Activated naive CD8-positive, alpha-beta T cell (primary cell): ENCODE results near the gene FOXL2NB.

Experiments used
- H3K27ac Mint-ChIP-seq: one replicate; pipeline ENCODE4 v1.8.0; 2021; ENCODE audit warnings: mixed read lengths
- H3K27me3 Mint-ChIP-seq: one replicate; pipeline ENCODE4 v1.8.0; 2021; ENCODE audit warnings: mixed read lengths
- H3K36me3 Mint-ChIP-seq: one replicate; pipeline ENCODE4 v1.8.0; 2021; ENCODE audit warnings: mixed read lengths
- H3K4me1 Mint-ChIP-seq: one replicate; pipeline ENCODE4 v1.8.0; 2021; ENCODE audit warnings: low read depth, mixed read lengths
- H3K4me3 Mint-ChIP-seq: one replicate; pipeline ENCODE4 v1.8.0; 2021; ENCODE audit warnings: mild to moderate bottlenecking, mixed read lengths
- H3K9me3 Mint-ChIP-seq: one replicate; pipeline ENCODE4 v1.8.0; 2021; ENCODE audit warnings: low read depth, mixed read lengths

Gene FOXL2NB

DNA sequence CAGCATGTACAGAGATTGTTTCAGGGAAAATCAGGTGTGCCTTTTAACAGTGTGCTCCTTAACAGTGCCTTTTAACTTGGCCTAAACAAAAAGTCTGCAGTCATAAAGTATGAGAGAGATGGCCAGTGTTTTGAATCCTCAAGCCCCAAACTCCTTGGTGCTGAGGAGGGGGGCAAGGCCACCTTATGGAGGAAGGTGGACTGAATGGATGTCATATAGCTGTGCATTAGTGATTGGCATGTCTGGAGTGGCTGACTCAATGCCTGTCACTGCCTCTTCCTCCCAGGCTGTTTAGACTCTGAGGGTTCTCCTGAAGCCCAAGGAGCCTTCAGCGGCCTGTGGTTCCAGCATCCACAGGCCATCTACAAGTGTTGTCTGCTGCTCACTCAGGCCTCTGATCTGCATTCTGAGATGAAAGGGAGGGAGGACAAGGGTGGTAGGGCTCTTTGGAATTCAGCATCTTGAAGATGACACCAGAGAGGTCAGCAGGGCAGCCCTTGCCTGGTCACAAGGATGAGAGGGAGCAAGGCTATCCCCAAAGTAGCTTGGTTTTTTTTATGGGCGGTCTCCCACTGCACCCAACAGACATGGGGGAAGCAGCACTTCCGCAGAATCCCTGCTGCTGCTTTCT lies 1.5 kb downstream of the FOXL2NB start:
- no peaks in the 10 kb centered on the region for H3K36me3 Mint-ChIP-seq
- H3K9me3 Mint-ChIP-seq: no peaks in the 10 kb centered on the region
- peak overlapping the region; percentile 42 for H3K4me3 Mint-ChIP-seq
- H3K27me3 Mint-ChIP-seq: peaks cover 43% of the 10 kb centered on the region
- H3K27ac Mint-ChIP-seq: no peak overlapping the region
- H3K4me1 Mint-ChIP-seq: peaks cover 35% of the 10 kb centered on the region

DNA sequence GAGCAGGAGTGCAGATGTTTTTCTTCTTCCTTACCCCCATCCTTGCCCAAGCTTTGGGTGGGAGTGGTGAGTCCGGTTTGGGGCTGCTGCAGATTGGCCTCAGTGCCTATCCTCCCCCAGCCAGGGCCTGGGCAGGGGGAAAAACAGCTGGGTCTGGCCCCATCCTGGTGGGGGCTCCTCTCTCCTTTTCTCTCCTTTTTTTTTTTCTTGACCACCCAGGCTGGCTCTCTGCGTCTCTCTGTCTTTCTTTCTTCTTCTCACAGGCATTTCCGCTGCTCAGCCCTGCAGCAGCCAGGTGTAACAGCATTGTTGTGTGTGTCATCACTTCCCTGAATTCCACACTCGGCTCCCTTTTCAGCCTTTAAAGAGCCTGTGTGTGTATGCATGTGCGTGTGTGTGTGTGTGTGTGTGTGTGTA lies 2.0 kb downstream of the FOXL2NB start:
- Mint-ChIP-seq H3K27ac (no peak overlapping the region), H3K36me3 (no peaks in the 10 kb centered on the region), H3K4me3 (peak overlapping the region; percentile 81), H3K4me1 (peaks cover 30% of the 10 kb centered on the region), H3K27me3 (peaks cover 42% of the 10 kb centered on the region), H3K9me3 (no peaks in the 10 kb centered on the region)

DNA sequence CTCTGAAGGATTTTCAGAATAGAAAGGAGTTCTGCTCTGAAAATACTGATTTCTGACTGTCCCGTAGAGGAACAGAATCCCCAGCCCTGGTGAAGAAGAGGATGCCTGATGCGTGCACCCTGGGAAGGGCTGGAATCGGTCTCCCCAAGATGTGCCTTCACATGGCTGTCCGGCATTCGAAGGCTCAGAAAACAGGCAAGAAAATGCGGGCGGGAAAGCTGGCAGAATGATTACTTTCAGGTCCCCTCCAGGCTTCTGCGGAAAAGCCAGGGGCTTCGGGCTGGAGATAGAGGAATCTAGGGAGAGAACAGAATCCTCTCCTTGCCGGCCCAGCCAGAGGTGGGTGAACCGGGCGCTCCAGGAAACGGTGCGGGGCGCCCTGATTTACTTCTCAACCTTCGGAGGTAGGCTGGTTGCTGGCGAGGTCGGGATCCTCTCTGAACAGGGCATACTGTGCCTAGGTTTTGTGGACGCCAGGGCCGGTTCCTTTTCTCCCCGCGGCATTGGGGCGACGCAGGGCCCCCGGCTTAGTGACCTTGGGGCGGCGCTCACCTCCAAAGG lies 2.5 kb downstream of the FOXL2NB start:
- no peak overlapping the region for H3K27ac Mint-ChIP-seq
- no peaks in the 10 kb centered on the region for H3K9me3 Mint-ChIP-seq
- peak overlapping the region; percentile 81 for H3K4me3 Mint-ChIP-seq
- peaks cover 25% of the 10 kb centered on the region for H3K4me1 Mint-ChIP-seq
- H3K27me3 Mint-ChIP-seq: peaks cover 37% of the 10 kb centered on the region
- no peaks in the 10 kb centered on the region for H3K36me3 Mint-ChIP-seq

DNA sequence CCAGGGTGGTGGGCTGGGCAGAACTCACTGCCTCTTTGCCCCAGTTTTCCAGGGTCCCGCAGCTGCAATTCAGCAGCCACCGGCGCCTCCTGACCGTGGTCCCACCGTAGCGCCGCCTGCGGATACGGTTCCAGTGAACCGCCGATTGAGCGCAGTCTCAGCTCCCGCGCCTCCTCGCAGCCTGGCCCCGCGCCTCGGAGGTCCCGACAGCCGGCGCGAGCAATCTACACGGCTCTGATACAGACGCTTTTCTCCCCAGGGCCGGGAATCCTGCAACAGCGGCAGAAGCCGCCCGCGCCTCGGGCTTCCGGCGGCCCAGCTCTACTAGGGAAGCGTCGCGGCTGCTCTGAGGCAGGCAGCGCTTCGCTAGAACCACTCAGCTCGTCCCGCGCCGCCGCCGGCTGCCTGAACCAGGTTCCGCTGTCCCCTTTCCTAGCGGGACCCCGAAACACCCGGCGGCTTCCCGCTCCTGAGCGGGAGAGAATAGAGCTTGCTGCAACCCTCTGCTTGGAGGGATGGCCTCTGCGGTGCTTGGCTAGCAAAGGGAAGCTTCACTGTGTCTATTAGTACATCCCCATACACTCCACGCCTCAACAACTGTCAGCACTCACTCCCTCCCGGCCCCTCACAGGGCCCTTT lies 3.1 kb downstream of the FOXL2NB start:
- peaks cover 37% of the 10 kb centered on the region for H3K27me3 Mint-ChIP-seq
- H3K9me3 Mint-ChIP-seq: no peaks in the 10 kb centered on the region
- peak overlapping the region; percentile 36 for H3K4me3 Mint-ChIP-seq
- H3K36me3 Mint-ChIP-seq: no peaks in the 10 kb centered on the region
- H3K27ac Mint-ChIP-seq: no peak overlapping the region
- H3K4me1 Mint-ChIP-seq: peaks cover 22% of the 10 kb centered on the region

DNA sequence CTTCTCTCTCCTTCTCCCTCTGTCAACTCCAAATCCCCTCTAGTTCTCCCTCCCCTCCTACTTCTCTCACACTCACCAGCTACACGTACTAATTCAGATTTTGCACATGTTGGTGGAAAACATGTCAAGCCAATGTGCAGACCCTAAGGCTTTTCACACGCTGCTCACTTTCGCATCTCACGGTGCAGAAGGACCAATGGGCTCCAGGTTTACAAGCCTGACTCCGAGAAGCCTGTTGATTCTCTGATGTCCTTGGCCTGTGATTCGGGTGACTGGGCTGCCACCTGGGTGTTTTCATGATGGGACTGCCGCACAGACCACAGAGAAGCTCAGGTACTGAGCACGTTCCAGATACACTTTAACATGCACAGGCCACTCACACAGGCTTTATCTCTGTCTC lies 3.7 kb downstream of the FOXL2NB start:
- peaks cover 20% of the 10 kb centered on the region for H3K4me1 Mint-ChIP-seq
- H3K36me3 Mint-ChIP-seq: no peaks in the 10 kb centered on the region
- peak overlapping the region; percentile 36 for H3K4me3 Mint-ChIP-seq
- H3K27me3 Mint-ChIP-seq: peaks cover 36% of the 10 kb centered on the region
- no peaks in the 10 kb centered on the region for H3K9me3 Mint-ChIP-seq
- no peak overlapping the region for H3K27ac Mint-ChIP-seq

DNA sequence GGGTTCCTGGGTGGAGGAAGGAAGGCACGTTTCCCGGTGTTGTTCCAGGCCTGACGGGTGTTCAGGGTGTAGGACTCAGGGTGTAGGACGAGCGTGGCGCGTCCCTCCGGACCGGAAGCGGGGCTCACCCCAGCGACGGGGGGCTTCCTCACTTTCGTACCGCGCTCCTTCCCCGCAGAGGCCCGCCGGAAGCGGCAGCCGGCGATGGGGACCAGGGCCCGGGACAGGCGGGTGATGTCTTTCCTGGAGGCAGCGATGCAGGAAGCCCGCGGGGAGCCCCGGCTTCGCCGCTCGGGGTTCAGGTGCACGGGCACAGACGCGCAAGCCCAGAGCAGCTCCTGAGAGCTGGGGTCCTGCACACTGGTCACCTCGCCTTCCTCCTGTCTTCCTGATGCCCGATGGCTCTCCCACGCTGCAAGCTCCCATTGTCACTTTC lies 13.4 kb downstream of the FOXL2NB start:
- Mint-ChIP-seq H3K4me3 (peak overlapping the region; percentile 50), H3K27me3 (peaks cover 35% of the 10 kb centered on the region), H3K4me1 (peaks cover 19% of the 10 kb centered on the region)

DNA sequence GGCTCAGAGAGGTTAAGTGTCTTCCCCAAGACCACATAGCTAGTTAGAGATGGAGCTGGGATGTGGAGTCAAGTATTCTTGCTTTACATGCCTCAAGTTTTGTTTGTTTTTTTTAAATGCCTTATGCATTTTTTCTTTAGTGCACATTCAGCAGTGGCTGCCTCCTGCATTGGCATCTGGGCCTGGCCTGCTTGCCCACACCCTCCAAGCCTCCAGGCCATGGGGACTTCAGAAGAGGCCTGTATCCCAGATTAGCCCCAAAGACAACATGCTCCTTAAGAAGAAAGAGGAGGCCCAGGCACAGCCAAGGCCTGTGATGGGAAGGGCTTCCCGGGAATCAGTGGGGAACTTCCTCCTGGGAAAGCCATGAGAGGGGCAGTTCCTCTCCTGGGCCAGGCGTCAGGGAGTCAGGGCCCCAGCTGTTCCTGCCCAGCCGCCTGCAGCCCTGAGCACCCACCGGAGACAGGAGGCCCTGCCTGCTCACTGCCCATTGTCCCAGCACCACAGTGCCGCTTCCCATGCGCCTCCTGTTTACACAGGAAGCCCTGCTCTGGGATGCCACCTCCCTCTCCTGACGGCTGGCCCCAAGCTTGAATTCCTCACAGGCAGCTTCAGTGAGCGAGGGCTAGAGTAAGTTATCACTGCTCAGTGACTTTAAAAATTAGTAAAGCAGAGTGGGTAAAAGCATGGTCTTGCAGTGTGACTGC lies 16.0 kb downstream of the FOXL2NB start:
- H3K27me3 Mint-ChIP-seq: peaks cover 44% of the 10 kb centered on the region

More for the DNA sequence above, 13.4 kb downstream of the FOXL2NB start:
- Mint-ChIP-seq H3K27ac (no peak overlapping the region), H3K36me3 (peaks cover 8% of the 10 kb centered on the region), H3K9me3 (peaks cover 8% of the 10 kb centered on the region)

DNA sequence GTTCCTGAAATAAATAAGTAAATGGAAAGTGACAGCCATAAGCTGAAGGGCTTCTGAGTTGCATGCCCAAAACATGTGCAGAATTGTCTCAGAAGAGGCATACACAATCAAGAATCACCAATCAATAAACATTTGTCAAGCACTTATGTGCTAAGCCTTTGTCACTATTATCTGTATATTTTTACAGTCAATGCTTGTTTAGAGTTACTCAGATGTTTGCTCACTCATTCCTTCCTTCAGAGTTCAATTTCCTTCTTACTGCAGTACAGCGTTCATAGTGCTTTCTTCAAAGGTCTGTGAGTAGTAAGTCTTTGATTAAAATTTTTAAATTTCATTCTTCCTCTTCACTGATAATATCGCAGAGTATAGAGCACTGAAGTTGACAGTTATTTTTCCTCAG lies 17.2 kb downstream of the FOXL2NB start:
- Mint-ChIP-seq H3K4me1 (peaks cover 19% of the 10 kb centered on the region), H3K36me3 (peaks cover 11% of the 10 kb centered on the region), H3K27me3 (peaks cover 44% of the 10 kb centered on the region), H3K9me3 (peaks cover 8% of the 10 kb centered on the region), H3K27ac (no peak overlapping the region), H3K4me3 (no peak overlapping the region)

More for the DNA sequence above, 16.0 kb downstream of the FOXL2NB start:
- no peak overlapping the region for H3K4me3 Mint-ChIP-seq
- H3K4me1 Mint-ChIP-seq: peaks cover 19% of the 10 kb centered on the region
- H3K9me3 Mint-ChIP-seq: peaks cover 8% of the 10 kb centered on the region
- no peak overlapping the region for H3K27ac Mint-ChIP-seq
- peaks cover 11% of the 10 kb centered on the region for H3K36me3 Mint-ChIP-seq

DNA sequence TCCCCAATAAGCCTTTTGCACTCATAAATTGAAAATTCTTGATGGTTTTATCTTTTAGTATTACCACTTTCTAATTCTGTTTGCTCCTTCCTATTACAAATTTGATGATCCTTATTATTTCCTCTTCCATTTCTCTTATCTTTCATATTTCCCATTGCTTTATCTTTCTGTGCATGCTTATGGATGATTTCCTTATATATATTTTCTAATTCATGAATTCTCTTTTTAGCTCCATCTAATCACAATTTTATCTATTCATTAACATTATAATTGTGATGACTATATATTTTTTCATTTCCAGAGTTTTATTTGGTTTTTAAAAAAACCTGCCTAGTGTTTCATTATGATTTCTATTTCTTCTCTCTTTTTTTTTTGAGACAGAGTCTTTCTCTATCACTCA lies 17.9 kb downstream of the FOXL2NB start:
- peaks cover 8% of the 10 kb centered on the region for H3K9me3 Mint-ChIP-seq
- no peak overlapping the region for H3K27ac Mint-ChIP-seq
- peaks cover 18% of the 10 kb centered on the region for H3K4me1 Mint-ChIP-seq
- no peak overlapping the region for H3K4me3 Mint-ChIP-seq
- H3K36me3 Mint-ChIP-seq: peaks cover 11% of the 10 kb centered on the region
- H3K27me3 Mint-ChIP-seq: peaks cover 45% of the 10 kb centered on the region

DNA sequence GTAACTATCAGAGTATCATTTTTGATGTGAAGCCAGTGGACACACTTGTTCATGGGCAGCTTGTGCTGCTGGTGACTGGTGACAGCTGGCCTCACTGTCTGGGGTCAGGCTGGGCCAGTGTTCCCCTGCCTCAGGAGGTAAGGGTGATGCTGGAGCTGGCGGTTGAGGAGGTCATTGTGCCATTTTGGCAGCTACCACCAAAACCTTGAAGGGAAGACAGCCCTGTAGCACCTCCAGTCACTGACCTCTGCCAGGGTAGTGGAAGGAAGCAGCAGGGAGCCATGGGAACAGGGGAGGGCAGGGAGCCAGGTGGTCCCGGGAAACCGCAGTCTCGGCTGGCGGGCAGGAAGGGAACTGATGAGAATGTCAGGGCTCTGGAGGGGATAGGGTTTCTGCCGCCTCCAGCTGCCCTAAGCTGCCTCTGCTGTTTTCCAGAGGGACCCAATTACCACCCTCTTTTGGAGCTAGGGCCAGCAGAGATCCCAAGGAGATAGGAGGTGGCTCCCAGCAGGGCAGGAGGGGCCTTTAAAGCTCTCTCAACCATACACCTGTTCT lies 24.8 kb downstream of the FOXL2NB start:
- no peak overlapping the region for H3K27ac Mint-ChIP-seq
- H3K9me3 Mint-ChIP-seq: no peaks in the 10 kb centered on the region
- no peak overlapping the region for H3K4me3 Mint-ChIP-seq
- H3K4me1 Mint-ChIP-seq: no peaks in the 10 kb centered on the region
- no peaks in the 10 kb centered on the region for H3K36me3 Mint-ChIP-seq
- H3K27me3 Mint-ChIP-seq: peaks cover 17% of the 10 kb centered on the region

DNA sequence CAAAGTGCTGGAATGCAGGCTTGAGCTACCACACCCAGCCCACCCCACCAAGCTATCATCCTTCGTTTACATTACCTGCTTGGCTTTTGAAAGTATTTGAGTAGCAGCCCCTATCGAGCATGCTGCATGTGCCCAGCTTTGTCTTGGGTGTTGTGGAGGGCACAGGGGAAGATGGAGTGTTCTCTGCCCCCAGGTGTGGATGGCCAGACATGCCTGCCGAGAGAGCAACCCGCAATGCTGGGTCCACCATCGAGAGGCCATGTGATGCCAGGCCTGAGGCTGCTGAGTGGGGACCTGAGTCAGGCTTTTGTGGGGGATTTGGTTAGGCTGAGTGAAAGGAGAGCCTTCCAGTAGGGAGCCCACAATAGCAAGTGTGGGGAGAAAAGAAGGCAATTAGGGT lies 25.9 kb downstream of the FOXL2NB start:
- Mint-ChIP-seq H3K4me3 (no peak overlapping the region), H3K4me1 (no peaks in the 10 kb centered on the region), H3K9me3 (no peaks in the 10 kb centered on the region), H3K36me3 (no peaks in the 10 kb centered on the region), H3K27me3 (peaks cover 16% of the 10 kb centered on the region), H3K27ac (no peak overlapping the region)

DNA sequence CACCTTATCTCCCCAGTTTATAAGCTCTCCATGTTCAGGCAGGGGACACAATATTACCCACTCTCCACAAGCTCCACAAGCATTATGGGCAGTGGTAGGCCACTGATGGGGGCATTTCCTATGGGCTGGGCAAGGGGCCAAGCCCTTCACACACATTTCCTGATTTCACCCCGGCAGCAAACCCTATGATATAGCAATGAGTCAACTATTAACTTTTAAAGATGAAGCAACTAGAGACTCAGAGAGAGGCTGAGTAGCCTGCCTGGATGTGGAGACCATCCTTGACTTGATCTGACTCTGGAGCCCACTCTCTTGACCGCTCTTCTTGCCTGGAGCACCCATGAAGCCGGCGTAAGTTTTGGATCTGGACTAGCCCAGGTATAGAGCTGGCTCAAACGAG lies 27.4 kb downstream of the FOXL2NB start:
- Mint-ChIP-seq H3K4me1 (no peaks in the 10 kb centered on the region), H3K36me3 (no peaks in the 10 kb centered on the region), H3K27me3 (peaks cover 14% of the 10 kb centered on the region), H3K27ac (no peak overlapping the region), H3K9me3 (no peaks in the 10 kb centered on the region), H3K4me3 (no peak overlapping the region)

DNA sequence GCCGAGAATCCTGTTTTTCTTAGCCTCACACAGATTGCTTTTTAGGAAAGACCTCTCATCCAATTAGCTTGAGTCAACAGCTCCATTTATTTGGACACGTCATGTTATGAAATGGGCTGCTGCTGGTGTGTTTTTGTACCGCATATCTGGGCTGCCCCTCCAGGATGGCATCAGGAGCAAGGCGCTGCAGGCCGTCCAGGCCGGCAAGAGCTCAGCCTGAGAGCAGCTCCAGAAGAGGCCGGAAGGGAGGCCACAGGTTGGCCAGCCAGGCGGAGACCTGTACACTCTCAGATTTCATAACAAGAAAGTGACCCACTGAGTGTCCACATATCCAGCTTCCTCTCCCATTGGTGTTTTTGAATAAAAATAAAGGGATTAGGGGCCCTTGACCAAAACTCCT lies 28.3 kb downstream of the FOXL2NB start:
- Mint-ChIP-seq H3K4me3 (no peak overlapping the region), H3K27me3 (peaks cover 12% of the 10 kb centered on the region), H3K27ac (no peak overlapping the region), H3K4me1 (no peaks in the 10 kb centered on the region), H3K9me3 (no peaks in the 10 kb centered on the region), H3K36me3 (no peaks in the 10 kb centered on the region)

DNA sequence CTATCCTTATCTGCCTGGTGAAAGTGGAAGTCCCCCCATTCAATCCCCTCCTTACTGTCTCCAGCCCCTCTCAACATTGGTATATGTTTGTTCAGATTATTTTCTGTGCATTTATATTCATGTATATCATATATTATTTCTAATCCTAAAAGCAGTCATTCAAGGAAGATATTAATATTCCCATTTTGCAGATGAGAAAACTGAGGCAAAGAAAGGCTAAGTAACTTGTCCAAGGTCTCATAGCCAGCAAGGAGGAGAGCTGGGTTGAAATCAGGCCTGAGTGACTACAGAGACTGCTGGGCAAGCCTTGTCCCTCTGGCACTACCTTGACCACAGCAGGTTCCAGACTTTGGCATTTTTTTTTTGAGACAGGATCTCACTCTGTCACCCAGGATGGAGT lies 29.0 kb downstream of the FOXL2NB start:
- Mint-ChIP-seq H3K4me3 (no peak overlapping the region), H3K36me3 (no peaks in the 10 kb centered on the region), H3K27ac (no peak overlapping the region), H3K27me3 (peaks cover 12% of the 10 kb centered on the region), H3K4me1 (no peaks in the 10 kb centered on the region), H3K9me3 (no peaks in the 10 kb centered on the region)

DNA sequence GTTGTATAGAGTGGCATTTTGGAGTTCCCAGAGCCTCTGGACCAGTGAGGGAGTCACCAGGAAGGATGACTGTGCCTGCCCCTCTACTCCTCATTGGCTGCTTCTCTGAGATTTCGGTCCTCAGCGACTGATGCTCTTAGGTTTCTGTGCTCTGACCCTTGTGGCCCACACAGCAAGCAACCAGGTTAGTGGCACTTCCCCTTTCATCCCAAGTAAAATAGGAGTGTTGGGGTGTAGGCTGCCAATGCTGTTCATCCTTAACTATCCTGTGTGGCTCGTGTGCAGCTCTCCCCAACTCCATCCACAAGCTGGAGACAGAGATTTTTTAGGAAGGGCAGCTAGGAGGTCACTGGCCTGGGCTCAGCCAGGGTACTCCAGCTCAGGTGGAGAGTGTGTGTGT lies 37.8 kb downstream of the FOXL2NB start:
- Mint-ChIP-seq H3K4me3 (no peak overlapping the region), H3K27me3 (peaks cover 9% of the 10 kb centered on the region), H3K9me3 (no peaks in the 10 kb centered on the region), H3K4me1 (no peaks in the 10 kb centered on the region), H3K27ac (no peak overlapping the region), H3K36me3 (no peaks in the 10 kb centered on the region)
